SU-DHL-6 (cell line): ENCODE data around the gene SYT15.

Experiments
- H2AFZ ChIP-seq: fragments of 200-600 bp; sonication (generic); 2 replicates; pipeline ENCODE4 v1.6.1; 2014; ENCODE audit warnings: low read depth, mild to moderate bottlenecking, moderate library complexity, mixed read lengths, antibody characterized with exemption, low read length; ENCODE audit not compliant: severe bottlenecking
- H3F3A ChIP-seq: fragments of 200-600 bp; shearing (Covaris generic); 2 replicates; pipeline ENCODE4 v1.6.0; 2016; ENCODE audit warnings: antibody characterized with exemption, mild to moderate bottlenecking; ENCODE audit not compliant: insufficient read depth
- H3K27ac ChIP-seq: fragments of 200-600 bp; sonication (generic); 2 replicates; pipeline ENCODE4 v1.5.1; 2016; ENCODE audit warnings: low read depth, mild to moderate bottlenecking, low read length, moderate library complexity, mixed read lengths
- H3K27me3 ChIP-seq: fragments of 200-600 bp; sonication (generic), shearing (Covaris generic); 2 replicates; pipeline ENCODE4 v1.6.0; 2014; ENCODE audit warnings: mild to moderate bottlenecking, low read length
- H3K36me3 ChIP-seq: fragments of 200-600 bp; sonication (generic); 2 replicates; pipeline ENCODE4 v1.6.1; 2014; ENCODE audit warnings: mild to moderate bottlenecking, low read length, mixed read lengths
- H3K4me2 ChIP-seq: fragments of 300-600, 200-600 bp; shearing (Covaris generic), sonication (generic); 2 replicates; pipeline ENCODE4 v1.6.0; 2014; ENCODE audit warnings: low read length, low read depth, mild to moderate bottlenecking; ENCODE audit not compliant: poor library complexity, severe bottlenecking
- H3K4me3 ChIP-seq: fragments of 200-600 bp; sonication (generic); 2 replicates; pipeline ENCODE4 v1.5.1; 2014; ENCODE audit warnings: antibody characterized with exemption, low read length, mild to moderate bottlenecking, mixed read lengths; ENCODE audit not compliant: insufficient read depth, poor library complexity, severe bottlenecking
- H3K79me2 ChIP-seq: fragments of 200-600 bp; sonication (generic); 2 replicates; pipeline ENCODE4 v1.6.1; 2014; ENCODE audit warnings: mild to moderate bottlenecking, low read length, moderate library complexity; ENCODE audit not compliant: insufficient read depth
- H3K9ac ChIP-seq: fragments of 200-600 bp; sonication (generic); 2 replicates; pipeline ENCODE4 v1.7.0; 2014; ENCODE audit warnings: mild to moderate bottlenecking, low read length
- H3K9me2 ChIP-seq: fragments of 200-600 bp; sonication (generic); replicated peaks from 2 replicates; pipeline ENCODE4 v1.6.1; 2014; ENCODE audit warnings: low read length; ENCODE audit not compliant: insufficient read depth
- H3K9me3 ChIP-seq: fragments of 200-600 bp; sonication (generic); 2 replicates; pipeline ENCODE4 v1.6.1; 2014; ENCODE audit warnings: low read length, mixed read lengths; ENCODE audit not compliant: insufficient read depth
- H4K20me1 ChIP-seq: fragments of 200-600 bp; sonication (generic); 2 replicates; pipeline ENCODE4 v1.6.1; 2014; ENCODE audit warnings: low read depth, mild to moderate bottlenecking, antibody characterized with exemption, low read length, moderate library complexity, mixed read lengths
- EZH2phosphoT487 ChIP-seq: fragments of 200-600 bp; sonication (generic), shearing (Covaris generic); conservative IDR thresholded peaks from 2 replicates; pipeline ENCODE4 v1.6.1; 2018; ENCODE audit warnings: mild to moderate bottlenecking, antibody characterized with exemption, low read length, moderate library complexity, mixed read lengths
- TF ChIP-seq, protein P1 (sequence below): fragments of 200-600 bp; sonication (generic); IDR thresholded peaks from one replicate; pipeline ENCODE4 v1.5.1; 2017; ENCODE audit warnings: antibody characterized with exemption, mild to moderate bottlenecking, low read length, moderate library complexity; ENCODE audit not compliant: insufficient read depth, poor library complexity, severe bottlenecking

Gene SYT15

DNA sequence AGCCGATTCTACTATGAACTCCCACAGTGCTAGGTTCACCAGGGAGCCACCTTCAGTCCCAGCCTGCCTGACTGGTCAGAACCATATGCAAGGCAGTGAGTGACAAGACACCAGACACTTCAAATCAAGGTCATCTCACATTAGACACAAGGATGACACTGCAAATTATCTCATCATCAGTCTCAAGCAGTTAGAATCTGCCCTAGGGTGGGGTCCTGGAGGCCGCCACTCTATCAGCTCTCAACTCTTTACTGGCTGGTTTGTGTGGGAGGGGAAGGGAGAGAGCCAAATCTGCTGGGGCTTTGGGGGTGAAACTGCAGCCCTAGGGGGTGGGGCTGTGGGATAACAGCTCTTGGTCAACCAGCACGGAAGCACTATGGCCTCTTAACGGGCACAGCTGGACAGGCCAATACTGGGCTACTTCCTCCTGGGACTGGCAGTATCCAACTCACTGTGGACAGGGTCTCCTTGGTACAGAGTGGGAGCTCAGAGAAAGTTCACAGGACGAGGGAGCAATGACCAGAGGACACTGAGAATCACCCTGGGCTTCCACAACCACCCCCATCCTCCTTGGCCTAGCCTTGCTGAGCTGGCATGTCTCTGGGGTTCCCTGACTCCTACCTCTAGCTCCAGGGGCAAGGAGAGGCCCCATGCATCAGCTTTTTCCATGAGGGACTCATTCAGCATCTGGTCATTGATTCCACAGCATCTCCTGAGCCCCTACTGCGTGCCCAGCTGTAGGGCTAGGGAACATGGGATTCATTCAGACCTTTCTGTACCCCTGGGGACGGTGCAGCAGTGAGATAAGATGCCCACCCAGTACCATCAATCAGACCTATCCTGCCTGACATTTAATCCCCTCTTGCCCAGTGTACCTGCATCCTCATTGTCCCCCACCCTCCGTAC, 27.9 kb upstream of the SYT15 start:
- Histone ChIP-seq H3F3A (no peaks in the 10 kb centered on the region), H3K27ac (no peak overlapping the region), H3K4me2 (no peak overlapping the region), H4K20me1 (no peaks in the 10 kb centered on the region), H3K9me3 (no peaks in the 10 kb centered on the region), H3K36me3 (no peaks in the 10 kb centered on the region), H3K27me3 (no peaks in the 10 kb centered on the region), H3K9ac (no peak overlapping the region), H2AFZ (no peak overlapping the region), H3K9me2 (no peaks in the 10 kb centered on the region), H3K4me3 (no peak overlapping the region), H3K79me2 (no peaks in the 10 kb centered on the region)
- TF ChIP-seq, protein P1, sequence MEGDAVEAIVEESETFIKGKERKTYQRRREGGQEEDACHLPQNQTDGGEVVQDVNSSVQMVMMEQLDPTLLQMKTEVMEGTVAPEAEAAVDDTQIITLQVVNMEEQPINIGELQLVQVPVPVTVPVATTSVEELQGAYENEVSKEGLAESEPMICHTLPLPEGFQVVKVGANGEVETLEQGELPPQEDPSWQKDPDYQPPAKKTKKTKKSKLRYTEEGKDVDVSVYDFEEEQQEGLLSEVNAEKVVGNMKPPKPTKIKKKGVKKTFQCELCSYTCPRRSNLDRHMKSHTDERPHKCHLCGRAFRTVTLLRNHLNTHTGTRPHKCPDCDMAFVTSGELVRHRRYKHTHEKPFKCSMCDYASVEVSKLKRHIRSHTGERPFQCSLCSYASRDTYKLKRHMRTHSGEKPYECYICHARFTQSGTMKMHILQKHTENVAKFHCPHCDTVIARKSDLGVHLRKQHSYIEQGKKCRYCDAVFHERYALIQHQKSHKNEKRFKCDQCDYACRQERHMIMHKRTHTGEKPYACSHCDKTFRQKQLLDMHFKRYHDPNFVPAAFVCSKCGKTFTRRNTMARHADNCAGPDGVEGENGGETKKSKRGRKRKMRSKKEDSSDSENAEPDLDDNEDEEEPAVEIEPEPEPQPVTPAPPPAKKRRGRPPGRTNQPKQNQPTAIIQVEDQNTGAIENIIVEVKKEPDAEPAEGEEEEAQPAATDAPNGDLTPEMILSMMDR, result no peak
- no peak for TF ChIP-seq EZH2phosphoT487

DNA sequence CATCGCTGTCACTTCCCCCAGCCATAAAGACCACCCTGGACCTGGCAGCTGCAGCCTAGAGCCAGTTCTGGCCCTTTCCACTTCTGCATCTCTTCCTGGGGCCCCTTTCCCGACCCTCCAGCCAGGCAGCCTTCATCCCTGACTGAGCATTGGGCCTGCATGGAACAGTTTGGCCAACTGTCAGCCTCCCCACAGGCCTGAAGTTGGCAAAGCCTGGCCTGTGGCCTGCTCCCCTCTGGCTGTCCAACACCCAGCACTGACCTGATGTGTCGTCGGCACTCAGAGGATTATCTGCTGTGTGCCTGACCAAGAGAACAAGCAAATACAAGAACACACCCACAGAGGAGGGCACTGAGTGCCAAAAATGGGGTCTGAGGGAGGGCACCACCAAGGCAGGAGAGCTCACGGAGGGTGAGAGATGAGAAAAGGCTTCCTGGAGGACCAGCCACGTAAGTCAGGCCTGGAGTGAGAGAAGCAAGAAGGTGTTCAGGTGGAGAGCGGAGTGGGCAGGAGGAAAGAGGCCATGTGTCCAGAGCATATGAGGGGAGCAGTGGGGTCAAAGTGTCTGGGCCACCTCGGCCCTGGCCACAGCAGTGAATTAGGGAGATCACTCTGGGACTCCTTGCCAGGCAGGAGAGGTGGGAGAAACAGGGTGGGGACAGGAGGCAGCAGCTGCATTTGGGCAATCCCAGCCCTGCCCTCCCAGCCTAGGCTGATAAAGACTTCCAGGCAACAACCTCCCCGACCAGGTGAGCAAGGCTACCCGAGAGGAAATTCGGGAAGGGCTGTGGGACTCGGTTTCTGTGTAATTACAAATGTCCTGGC, 27.0 kb upstream of the SYT15 start:
- no peaks in the 10 kb centered on the region for H3K79me2 ChIP-seq
- H2AFZ ChIP-seq, result no peak overlapping the region
- TF ChIP-seq, protein P1, result no peak
- no peak for TF ChIP-seq EZH2phosphoT487
- H3K27ac ChIP-seq, result no peak overlapping the region
- no peaks in the 10 kb centered on the region for H3K9me3 ChIP-seq
- H3F3A ChIP-seq, result no peaks in the 10 kb centered on the region
- no peaks in the 10 kb centered on the region for H3K9me2 ChIP-seq
- no peaks in the 10 kb centered on the region for H3K27me3 ChIP-seq
- H4K20me1 ChIP-seq, result no peaks in the 10 kb centered on the region
- no peak overlapping the region for H3K9ac ChIP-seq
- H3K4me3 ChIP-seq, result no peak overlapping the region
- no peaks in the 10 kb centered on the region for H3K36me3 ChIP-seq
- H3K4me2 ChIP-seq, result no peak overlapping the region

DNA sequence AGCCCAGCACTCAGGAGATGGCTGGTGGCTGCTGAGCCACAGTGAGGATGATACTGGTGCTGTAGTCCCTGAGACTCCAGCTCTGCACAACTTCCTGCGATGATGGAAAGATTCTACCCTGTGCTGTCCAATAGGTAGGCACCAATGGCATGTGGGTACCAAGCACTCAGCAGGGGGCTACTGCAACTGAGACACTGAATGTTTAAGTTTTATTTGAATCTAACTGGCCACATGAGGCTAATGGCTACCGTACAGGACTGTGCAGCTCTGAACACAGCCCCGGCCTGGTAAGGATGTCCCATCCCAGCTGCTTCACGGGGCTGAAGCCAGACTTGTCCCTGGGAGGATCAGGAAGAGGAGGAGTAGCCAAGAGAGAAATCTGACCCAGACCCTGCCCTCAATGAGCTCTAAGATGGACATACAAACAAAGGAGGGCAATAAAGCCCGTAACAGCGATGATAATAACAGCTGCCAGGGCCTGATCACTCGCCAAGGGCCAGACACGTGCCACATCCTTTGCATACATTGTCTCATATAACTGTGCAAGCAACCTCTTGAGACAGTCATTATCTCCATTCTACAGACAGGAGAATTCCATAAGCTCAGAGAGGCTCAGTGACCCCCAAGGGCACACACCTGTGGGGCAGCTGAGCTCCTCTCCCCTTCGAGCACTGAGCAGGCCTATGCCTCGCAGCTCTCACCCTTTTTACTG, 26.2 kb upstream of the SYT15 start:
- no peak overlapping the region for H3K9ac ChIP-seq
- H3K4me2 ChIP-seq, result no peak overlapping the region
- no peaks in the 10 kb centered on the region for H3K36me3 ChIP-seq
- no peak overlapping the region for H3K27ac ChIP-seq
- no peaks in the 10 kb centered on the region for H3F3A ChIP-seq
- H3K79me2 ChIP-seq, result no peaks in the 10 kb centered on the region
- H3K9me2 ChIP-seq, result no peaks in the 10 kb centered on the region
- no peaks in the 10 kb centered on the region for H4K20me1 ChIP-seq
- no peak overlapping the region for H3K4me3 ChIP-seq
- no peaks in the 10 kb centered on the region for H3K9me3 ChIP-seq
- no peak overlapping the region for H2AFZ ChIP-seq
- no peaks in the 10 kb centered on the region for H3K27me3 ChIP-seq
- no peak for TF ChIP-seq EZH2phosphoT487
- TF ChIP-seq, protein P1, result no peak
